ENCODE results near the gene NHSL2.

The NHSL2 gene

GRCh38 chrX:72110051-72110875 is 199.6 kb downstream of the NHSL2 start:
- no peak for DNase-seq (ENCODE audit: low read depth)

GRCh38 chrX:72110876-72111708 is 200.4 kb downstream of the NHSL2 start:
- DNase-seq (ENCODE audit: low read depth) = no peak

GRCh38 chrX:72113461-72113860 is 202.8 kb downstream of the NHSL2 start:
- DNase-seq (ENCODE audit: low read depth) = no peak

GRCh38 chrX:72114306-72114705 is 203.7 kb downstream of the NHSL2 start:
- no peak for DNase-seq (ENCODE audit: low read depth)

- DNase-seq (ENCODE audit: low read depth) = no peak
These were observed 204.2 kb downstream of the NHSL2 start for GRCh38 chrX:72114807-72115206.

GRCh38 chrX:72115380-72115779 is 204.7 kb downstream of the NHSL2 start:
- no peak for DNase-seq (ENCODE audit: low read depth)

- DNase-seq (ENCODE audit: low read depth) = no peak
These were observed 207.1 kb downstream of the NHSL2 start for GRCh38 chrX:72117636-72118210.

GRCh38 chrX:72120837-72121236 is 210.2 kb downstream of the NHSL2 start:
- DNase-seq (ENCODE audit: low read depth) = no peak

GRCh38 chrX:72121383-72121782 is 210.7 kb downstream of the NHSL2 start:
- DNase-seq (ENCODE audit: low read depth) = peak; percentile 33

GRCh38 chrX:72122621-72123337 is 212.1 kb downstream of the NHSL2 start:
- no peak for DNase-seq (ENCODE audit: low read depth)

- no peak for DNase-seq (ENCODE audit: low read depth)
These were observed 213.0 kb downstream of the NHSL2 start for GRCh38 chrX:72123471-72124185.

GRCh38 chrX:72124540-72125201 is 214.0 kb downstream of the NHSL2 start:
- DNase-seq (ENCODE audit: low read depth) = no peak

- DNase-seq (ENCODE audit: low read depth) = no peak
These were observed 214.8 kb downstream of the NHSL2 start for GRCh38 chrX:72125331-72126047.

GRCh38 chrX:72126048-72126415 is 215.4 kb downstream of the NHSL2 start:
- DNase-seq (ENCODE audit: low read depth) = no peak

GRCh38 chrX:72126539-72127140 is 216.0 kb downstream of the NHSL2 start:
- DNase-seq (ENCODE audit: low read depth) = peak; percentile 70

GRCh38 chrX:72127332-72127731 is 216.7 kb downstream of the NHSL2 start:
- no peak for DNase-seq (ENCODE audit: low read depth)

GRCh38 chrX:72128183-72128834 is 217.7 kb downstream of the NHSL2 start:
- no peak for DNase-seq (ENCODE audit: low read depth)

GRCh38 chrX:72128881-72129280 is 218.2 kb downstream of the NHSL2 start:
- DNase-seq (ENCODE audit: low read depth) = no peak

- no peak for DNase-seq (ENCODE audit: low read depth)
These were observed 219.0 kb downstream of the NHSL2 start for GRCh38 chrX:72129661-72130060.
